Stimulated activated CD8-positive, alpha-beta memory T cell treated with anti-CD3 and anti-CD28 coated beads, Interleukin-4, amount 100 ng/mL, for 4 hours (primary cell): Measurements from ENCODE around the gene TBC1D24.
A peak's percentile ranks its signal among the peaks of the same experiment; 100 is the strongest.

Experiments used
- DNase-seq, 2 donors: peaks; one replicate each; pipeline ENCODE4 v3.0.0-alpha.2; 2020; ENCODE audit warnings: low read depth in 2 of 2, low spot score in 1 of 2

TBC1D24 gene

DNA sequence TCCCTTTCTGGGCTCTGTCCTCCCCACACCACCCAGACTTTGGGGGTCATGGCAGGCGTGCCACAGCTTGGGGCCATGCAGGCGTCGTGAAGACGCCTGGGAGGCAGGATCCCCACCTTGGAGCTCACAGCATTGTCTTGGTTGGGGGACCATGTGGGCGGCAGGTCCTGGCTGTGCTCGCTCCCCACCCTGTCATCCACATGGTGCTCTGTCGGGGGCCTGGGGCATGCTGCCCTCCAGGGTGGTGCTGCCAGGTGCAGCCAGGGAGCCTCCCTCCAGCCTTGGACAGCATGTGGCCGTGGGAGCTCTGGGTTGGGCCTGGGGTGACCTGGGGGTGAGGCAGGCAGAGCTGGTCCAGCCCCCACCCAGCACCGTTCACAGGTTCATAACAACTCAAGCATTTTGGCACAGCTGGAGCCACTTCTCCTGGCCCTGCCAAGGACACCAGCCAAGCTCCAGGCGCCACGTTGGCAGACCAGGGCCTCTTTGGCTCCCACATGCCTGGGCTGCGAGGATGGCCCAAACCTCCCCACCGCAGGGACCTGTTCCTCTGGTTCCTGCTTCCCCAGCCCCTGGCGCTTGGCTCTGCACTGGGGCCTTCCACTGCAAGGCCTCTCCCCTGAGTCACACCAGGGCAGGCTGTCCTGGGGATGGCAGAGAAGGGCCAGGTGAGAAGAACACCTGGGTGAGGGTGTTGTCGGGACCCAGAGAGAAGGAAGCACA is 23.8 kb downstream of the TBC1D24 start:
- no peak for DNase-seq

DNA sequence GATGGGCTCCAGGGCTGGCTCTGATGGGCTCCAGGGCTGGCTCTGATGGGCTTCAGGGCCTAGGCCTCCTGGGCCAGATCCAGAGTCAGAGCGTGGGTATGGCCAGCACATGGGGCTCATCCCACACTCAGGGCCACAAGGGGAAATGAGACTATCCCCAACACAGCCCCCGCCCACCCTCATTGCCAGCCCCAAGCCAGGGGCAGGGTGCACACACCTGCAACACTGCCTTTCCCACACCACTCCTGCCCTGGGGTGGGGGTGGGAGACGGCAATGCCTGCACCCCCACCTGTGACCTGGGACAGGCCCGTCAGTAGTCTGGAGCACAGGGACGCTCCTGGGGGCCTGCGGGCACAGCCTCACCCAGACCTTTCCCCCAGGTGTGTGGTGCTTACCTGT is 24.5 kb downstream of the TBC1D24 start:
- no peak for DNase-seq

DNA sequence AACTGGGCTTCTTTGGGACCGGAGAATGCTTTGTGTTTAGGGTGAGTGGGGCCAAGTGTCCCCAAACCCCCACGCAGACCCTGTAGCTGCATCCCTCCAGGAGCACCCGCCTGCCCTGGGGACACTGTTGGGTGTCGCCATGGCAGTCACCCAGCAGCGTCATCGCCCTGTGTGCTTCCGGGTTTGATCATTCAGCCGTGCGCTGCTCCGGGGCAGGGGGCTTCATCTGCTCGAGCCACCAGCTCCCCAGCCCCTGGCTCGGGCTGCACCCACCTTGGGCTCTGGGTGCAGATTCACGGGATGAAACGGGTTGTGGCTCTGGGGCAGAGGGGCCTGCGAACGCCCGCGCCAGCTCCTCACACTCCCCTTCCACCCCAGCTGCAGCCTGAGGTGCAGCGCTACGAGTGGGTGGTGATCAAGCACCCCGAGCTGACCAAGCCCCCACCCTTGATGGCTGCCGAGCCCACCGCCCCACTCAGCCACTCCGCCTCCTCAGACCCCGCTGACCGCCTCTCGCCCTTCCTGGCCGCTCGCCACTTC is 25.0 kb downstream of the TBC1D24 start:
- DNase-seq: no peak

DNA sequence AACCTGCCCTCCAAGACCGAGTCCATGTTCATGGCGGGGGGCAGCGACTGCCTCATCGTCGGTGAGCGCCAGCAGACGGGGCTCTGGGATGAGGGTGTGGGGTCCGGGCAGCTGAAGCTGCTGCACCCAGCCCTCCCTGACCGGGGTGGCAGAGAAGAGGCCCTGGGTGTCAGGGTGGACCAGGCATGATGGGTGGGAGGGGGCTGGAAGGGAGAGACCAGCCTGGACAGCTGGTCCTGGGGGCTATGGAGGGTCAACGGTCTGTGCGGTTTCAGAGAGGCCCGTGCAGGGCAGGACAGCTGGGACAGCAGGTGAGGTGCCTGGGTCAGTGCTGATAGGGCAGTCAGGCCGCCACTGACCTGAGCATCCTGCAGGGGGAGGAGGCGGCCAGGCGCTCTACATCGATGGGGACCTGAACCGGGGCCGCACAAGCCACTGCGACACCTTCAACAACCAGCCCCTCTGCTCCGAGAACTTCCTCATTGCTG is 25.5 kb downstream of the TBC1D24 start:
- DNase-seq: no peak

DNA sequence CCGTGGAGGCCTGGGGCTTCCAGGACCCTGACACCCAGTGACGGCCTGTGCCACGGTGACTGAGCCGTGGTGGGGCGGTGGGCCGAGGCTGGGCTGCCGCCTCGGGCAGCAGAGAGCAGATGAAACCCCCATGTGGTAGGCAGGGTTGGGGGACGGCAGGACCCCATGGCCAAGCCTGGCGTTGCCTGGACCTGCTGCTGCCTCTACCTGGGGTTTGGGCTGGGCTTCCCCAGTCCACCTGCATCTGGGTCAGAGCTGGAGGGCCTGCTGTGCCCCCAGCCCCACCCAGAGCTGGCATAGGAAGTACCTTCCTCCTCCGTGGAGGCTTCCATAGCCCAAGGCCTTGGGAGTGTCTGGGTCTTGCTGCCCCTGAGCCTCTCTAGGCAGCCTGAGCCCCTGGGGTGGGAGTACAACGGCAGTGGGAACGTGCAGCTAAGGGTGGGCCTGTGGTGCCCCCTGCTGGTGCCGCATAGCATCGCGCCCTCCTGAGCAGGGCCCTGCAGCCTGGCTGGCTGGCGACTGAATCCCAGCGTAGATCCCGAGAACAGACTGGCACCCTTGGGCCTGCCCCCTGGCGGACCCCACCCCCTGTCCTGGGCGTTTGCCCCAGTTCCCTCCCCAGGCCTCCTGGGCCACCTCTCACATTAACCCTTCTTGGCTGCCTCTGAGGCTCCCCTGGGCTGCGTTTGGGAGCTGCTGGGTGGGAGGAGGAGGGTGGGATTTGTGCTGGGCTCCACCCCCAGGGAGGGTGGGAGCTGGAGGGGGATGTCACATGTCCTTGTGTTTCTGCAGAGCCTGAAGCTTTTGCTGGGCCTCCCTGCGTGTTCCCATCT is 26.2 kb downstream of the TBC1D24 start:
- peak; percentile 57 to 66 for DNase-seq

DNA sequence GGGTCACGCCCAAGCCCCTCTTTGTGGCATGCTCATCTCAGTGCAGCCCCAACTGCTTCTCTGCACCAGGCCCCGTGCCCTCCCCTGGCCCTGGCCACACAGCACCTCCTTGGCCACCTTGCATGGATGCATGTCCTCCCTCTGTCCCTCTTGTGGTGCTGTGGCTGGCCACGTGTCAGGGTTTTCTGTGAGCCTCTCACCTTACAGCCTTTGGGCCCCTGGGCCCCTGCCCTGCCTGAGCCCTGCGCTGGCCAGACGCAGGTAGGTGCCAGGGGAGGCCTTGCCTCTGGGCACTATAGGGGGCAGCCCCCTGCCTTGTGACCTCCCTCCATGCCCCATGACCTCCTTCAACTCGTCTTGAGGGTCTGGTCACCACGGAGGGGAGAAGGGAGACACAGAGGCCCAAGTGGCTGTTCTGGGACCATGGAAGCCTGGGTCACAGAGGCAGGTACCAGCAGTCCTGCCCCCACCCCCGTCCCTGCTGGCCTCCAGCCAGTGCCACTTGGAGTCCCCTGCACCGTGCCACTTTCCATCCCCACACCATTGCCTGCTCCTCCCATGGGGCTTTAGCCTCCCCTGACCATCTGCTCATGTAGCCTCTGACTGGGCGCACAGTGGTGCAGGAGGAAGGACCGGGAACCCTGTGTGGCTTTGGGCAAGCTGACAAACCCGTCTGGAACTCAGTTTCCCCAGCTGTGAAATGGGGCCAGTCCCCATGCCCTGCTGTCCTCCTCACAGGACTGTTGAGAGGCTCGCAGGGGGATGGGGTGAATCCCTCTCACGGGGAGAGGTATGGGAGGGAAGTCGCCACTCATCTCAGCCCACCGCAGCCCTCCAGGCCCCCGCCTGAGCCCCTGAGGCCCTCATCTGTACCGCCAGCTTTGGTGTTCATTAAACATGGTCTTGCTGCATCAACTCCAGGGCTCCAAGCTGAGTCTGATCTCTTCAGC is 27.3 kb downstream of the TBC1D24 start:
- no peak for DNase-seq

DNA sequence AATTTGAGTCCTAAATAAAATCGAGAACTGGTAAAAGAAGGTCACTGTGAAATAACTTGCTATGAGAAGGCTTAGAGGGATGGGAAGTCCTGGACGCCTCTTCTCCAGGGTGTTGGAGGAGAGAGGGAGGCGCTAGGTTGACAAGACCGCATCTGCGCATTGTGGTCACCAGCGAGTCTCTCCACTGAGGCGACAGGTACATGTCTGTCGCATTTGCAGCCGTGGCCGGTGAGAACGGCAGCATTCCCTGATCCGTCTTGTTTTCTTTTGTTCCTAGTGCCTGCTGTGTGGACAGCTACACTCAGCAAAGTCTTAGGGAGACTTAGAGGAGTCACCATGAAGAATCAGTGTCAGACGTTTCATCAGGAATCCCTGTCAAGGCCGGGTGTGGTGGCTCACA is 30.8 kb downstream of the TBC1D24 start:
- no peak for DNase-seq

DNA sequence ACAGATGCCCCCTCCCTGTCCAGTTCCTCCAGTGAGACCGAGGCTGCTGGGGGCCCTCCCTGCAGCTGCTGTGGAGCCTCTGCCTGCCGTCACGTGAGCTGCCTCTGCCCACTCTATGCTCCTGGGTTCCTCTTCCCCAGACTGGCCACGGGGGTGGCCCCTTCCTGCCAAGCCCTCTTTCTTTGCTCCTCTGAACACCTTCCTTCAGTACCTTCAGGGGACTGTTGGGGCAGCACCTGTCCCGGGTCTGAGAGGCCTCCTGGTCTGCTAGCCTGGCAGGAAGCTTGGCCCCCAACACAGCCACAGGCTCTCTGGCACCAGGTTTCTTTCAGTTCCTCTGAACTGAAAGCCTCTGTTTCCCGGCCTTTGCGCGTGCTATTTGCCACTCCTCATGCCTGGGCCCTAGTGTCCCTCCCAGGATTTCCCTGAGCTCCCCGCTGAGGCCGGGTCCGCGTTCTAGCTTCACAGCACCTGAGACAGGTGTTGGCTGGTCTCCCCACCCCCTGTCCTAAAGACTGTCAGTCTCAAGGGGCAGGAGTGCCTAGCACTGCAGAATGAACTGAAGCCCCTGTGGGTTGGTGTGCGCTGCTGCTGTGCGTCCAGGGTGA is 32.2 kb downstream of the TBC1D24 start:
- no peak for DNase-seq

DNA sequence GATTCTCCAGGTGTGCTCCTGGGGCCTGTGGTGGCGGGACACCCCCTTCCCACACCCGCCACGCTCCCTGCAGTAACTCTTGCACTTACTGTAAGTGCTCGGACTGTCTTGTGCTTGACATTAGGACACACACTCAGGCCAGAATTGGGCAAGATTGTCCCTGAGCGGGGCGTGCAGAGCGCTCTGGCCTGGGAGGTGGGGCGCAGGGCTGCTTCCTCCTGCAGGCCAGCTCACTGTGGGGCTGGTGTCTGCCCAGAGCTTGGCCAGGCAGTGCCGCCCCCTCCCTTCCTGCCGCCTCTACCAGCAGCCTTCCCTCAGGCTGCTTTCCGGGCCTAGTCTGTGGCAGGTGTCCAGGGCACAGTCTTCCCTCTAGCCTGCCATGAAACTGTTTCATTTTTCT is 32.7 kb downstream of the TBC1D24 start:
- no peak for DNase-seq

DNA sequence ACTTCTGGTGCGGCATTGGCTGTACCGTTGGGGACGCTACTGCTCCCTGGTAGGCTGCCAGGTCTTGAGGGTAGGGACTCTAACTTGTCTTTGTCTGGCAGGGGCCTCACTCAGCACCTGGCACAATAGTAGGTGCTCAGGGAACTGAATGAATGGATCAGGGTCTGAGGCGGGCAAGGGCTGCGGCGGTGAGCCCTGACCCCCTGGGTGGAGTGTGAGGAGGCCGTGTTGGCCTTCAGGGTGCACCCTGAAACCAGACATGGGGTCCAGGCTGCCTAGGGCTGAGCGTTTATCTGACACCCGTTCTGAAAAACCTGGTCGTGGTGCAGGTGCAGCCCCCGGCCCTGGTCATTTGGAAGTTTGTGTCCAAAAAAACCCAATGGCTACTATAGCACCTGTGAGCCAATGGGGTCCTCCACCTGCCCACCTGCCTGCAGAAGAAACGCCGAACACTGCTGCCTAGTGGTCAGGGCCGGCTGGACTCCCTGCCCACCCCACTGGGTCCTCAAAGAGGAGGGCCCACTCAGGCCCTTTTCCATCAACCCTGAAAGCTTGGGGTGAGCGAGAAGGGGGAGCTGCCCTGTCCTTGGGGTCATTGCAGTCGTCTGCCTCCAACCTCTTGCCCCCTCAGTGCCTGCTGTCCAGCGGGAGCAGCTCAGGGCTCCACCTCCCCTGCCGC is 33.9 kb downstream of the TBC1D24 start:
- no peak for DNase-seq

DNA sequence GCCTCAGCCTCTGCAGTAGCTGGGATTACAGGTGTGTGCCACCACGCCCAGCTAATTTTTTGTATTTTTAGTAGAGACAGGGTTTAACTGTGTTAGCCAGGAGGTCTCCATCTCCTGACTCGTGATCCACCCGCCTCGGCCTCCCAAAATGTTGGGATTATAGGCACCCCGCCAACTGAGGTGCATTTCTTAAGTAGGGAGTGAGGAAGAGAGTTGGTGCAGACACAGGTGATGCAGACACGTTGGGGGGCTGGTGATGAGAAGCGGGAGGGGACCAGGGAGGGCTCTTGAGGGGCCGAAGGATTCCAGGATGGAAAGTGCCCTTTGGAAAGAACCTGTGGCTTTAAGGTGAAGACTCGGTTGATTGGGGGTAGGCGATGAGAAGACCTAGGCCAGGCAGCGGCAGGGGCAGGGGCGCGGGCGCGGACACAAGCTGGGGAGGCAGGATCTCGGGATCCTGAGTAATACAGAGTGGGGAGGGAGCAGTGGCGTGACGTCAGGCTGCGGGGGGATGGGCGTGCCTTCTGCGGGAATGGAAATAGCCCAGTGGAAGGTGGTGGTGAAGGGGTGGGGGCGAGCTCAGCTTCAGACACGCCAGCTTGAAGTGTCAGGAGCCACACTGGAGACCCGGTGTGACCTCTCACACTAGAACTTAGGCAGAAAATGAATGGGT is 36.3 kb downstream of the TBC1D24 start:
- no peak for DNase-seq

DNA sequence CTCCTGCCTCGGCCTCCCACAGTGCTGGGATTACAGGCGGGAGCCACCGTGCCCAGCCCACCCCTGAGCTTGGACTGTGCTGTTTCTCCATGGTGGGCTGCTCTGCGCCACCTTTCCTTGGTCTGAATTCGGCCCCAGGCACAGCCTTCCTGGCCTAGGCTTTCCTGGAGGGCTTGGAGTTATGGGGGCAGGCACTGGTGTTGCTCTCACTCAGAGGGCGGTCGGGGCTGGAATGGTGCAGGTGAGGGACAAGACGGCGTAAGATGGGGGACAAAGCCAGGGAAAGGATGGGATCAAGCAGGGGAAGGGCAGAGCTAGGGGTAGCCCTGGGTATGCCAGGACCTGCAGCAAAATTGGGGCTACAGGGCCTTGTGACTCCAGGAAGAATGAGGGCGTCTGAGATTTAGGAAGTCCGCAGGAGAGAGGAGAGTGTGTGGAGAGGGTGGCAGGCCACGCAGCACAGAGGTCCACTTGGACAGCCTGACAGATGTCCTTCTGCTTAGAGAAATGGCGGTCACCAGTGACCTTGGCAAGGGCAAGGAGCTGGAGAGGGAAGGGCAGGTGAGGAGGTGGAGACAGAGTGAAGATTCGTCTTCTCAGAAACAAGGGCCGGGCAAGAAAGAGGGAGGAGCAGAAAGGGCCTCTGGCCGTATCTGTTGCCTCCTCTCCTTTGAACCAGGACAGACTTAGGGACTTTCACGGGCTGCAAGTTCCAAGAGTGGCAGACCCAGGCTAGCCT is 37.2 kb downstream of the TBC1D24 start:
- no peak for DNase-seq

DNA sequence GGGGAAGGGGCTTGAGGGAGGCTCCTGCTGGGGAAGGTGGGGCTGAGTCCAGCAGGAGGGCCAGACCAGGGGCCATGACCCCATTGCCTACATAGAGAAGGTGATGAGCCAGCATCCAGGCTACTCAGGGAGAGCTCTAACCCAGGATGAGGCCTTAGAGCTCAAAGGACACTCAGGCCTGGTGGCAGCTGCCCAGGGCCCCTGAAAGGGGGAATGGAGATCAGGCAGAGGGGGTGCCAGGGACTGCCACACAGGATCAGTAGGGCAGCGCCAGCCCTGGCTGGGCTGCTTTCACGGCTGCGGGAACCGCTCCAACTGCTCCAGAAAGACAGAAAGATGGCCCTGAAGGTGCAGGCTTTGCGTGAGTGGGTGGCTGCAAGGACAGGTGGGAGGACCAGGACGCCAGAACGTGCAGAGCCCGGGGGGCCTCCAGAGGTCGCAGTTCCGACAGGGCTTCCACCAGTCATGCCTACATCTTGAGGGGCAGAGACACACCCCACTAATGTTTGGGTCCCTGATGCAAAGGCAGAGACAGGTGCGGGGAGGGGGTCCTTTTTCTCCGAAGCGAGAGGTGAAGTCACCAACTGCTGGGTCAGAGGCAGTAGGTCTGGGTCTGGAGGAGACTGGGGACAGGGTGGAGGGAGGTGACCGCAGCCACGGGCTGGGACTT is 37.9 kb downstream of the TBC1D24 start:
- DNase-seq: no peak

DNA sequence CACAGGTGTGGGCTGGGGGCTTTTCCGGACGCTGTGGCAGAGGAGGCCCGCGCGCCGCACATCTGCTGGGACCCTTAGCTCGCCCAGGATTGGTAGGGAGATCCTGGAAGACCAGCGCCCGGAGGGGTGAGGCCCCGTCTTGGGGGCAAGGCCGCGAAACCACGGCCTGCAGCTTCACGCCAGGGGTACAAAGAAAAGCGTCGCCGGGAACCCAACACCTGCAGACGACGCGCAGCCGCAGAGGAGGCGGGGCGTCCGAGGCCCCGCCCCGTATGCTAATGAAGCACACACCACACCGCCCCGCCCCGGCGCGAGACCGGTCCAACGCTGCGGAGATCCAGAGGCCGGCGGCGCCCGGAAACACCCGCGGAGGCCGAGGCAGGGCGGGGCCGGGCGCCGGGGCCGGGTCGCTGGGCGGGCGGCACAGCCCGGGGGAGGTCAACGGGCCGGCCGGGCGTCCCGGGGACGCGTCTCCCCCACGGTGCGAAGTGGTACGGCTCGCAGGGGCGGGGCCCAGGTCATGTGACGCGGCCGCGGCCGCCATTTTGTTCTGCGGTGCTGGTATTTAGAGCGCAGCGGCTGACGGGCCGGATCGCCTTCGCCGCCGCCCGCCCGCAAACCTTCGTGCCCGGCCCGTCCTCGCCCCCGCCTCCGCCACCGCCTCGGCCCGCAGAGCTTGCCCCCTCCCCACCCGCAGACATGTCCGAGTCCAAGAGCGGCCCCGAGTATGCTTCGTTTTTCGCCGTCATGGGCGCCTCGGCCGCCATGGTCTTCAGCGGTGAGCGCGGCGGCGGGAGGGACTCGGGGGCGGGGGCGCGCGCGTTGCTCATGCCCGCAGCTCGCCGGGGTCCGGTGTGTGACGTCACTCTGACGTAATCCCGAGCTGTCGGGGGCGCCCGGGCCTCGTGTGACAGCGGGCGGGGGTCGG is 38.7 kb downstream of the TBC1D24 start, which contains the start of gene ATP6V0C:
Gene ATP6V0C (plus strand): TSS at position 548 of the 928 bp plus-strand sequence. CDS start 152 bp downstream, at position 700.
- DNase-seq: peak; percentile 72 to 80

DNA sequence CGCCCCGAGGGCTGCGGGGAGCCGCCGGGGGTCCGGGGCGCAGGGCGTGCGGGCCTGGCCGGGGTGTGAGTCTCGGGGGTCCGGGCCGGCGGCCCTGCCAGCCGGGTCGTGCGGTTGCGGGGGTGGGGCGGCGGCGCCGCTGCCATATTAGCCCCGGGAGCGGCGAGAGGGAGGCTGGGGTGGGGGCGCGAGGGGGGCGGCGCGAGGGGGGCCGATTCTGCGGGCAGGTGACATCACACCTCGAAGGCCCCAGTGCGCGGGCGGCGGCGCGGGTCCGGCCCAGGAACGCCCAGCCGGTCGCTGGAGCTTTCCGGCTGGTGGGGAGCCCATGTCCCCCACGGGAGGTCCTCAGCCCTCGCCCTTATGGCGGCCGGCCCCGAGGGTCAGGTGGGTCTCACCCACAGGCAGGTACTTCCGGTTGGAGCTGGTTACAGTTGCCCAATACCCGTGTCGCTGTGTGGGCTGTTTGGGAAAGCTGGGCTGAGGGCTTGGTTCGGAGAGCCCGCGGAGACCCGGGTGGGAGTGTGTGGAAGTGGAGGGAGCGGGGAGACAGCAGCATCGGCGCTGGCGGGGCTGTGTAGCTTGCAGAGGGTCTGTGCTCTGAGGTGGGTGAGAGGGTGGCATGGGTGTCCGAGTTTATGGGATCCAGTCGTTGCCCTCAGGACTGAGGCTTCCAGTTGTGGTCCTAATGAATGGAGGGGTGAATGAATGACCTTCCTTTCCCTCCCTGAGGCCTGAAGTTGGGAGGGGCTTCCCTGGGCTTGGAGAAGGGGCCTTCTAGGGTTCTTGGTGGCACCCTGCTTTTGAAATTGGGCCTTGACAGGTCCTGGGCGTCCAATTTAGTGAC is 39.6 kb downstream of the TBC1D24 start:
- DNase-seq: no peak
